Glutamatergic neuron (in vitro differentiated cells): Measurements from ENCODE around the gene C16orf74. TPM values are rescaled to one million over a fixed set of nuclear protein-coding genes. Genes with fewer than 3 reads are reported as not detected.

Source experiments
- DNase-seq: peaks from one replicate; pipeline ENCODE4 v3.0.0; 2022
- H3K27ac Mint-ChIP-seq: one replicate; pipeline ENCODE4 v1.8.0; 2020; ENCODE audit warnings: mild to moderate bottlenecking, mixed read lengths, inconsistent platforms; ENCODE audit not compliant: unreplicated experiment
- H3K27me3 Mint-ChIP-seq: one replicate; pipeline ENCODE4 v1.8.0; 2020; ENCODE audit warnings: mild to moderate bottlenecking, moderate library complexity, mixed read lengths, inconsistent platforms; ENCODE audit not compliant: unreplicated experiment
- H3K36me3 Mint-ChIP-seq: one replicate; pipeline ENCODE4 v1.8.0; 2020; ENCODE audit warnings: mild to moderate bottlenecking, mixed read lengths, inconsistent platforms; ENCODE audit not compliant: unreplicated experiment
- H3K4me1 Mint-ChIP-seq: one replicate; pipeline ENCODE4 v1.8.0; 2020; ENCODE audit warnings: mild to moderate bottlenecking, low read depth, mixed read lengths, inconsistent platforms; ENCODE audit not compliant: unreplicated experiment
- H3K4me3 Mint-ChIP-seq: one replicate; pipeline ENCODE4 v1.8.0; 2020; ENCODE audit warnings: mild to moderate bottlenecking, mixed read lengths, inconsistent platforms; ENCODE audit not compliant: unreplicated experiment
- H3K9me3 Mint-ChIP-seq: one replicate; pipeline ENCODE4 v1.8.0; 2020; ENCODE audit warnings: mild to moderate bottlenecking, moderate library complexity, mixed read lengths, inconsistent platforms; ENCODE audit not compliant: unreplicated experiment
- CTCF ChIP-seq: fragments of 200-600 bp; sonication (generic); IDR thresholded peaks from one replicate; pipeline ENCODE4 v1.5.0; 2021; ENCODE audit not compliant: partially characterized antibody, unreplicated experiment
- total RNA-seq: library from RNA; stranded (reverse); fragmentation: NEBNext Ultra II Directional; extraction: Animal tissue kit (Norgen Biotek cat#: 25700); gene quantifications from one replicate; pipeline ENCODE4 v1.2.1, GENCODE V29; 2021; ENCODE audit not compliant: unreplicated experiment

Gene C16orf74
- total RNA-seq, 1 donor from 2014 or later: 2.6 TPM

- Mint-ChIP-seq H3K9me3 (no peaks in the 10 kb centered on the region), H3K4me1 (no peaks in the 10 kb centered on the region), H3K36me3 (peaks cover 7% of the 10 kb centered on the region), H3K4me3 (no peak overlapping the region), H3K27me3 (peaks cover 3% of the 10 kb centered on the region), H3K27ac (no peak overlapping the region)
- no peak for DNase-seq
- TF ChIP-seq CTCF: no peak
Measured at GRCh38 chr16:85789773-85790172, 38.9 kb upstream of the C16orf74 start.

- no peaks in the 10 kb centered on the region for H3K4me1 Mint-ChIP-seq
- no peak overlapping the region for H3K4me3 Mint-ChIP-seq
- no peak for DNase-seq
- no peak for TF ChIP-seq CTCF
- H3K27me3 Mint-ChIP-seq: peaks cover 3% of the 10 kb centered on the region
- H3K9me3 Mint-ChIP-seq: no peaks in the 10 kb centered on the region
- H3K36me3 Mint-ChIP-seq: peaks cover 7% of the 10 kb centered on the region
- H3K27ac Mint-ChIP-seq: no peak overlapping the region
Measured at GRCh38 chr16:85788819-85789218, 37.9 kb upstream of the C16orf74 start.

- no peaks in the 10 kb centered on the region for H3K4me1 Mint-ChIP-seq
- no peak overlapping the region for H3K27ac Mint-ChIP-seq
- no peaks in the 10 kb centered on the region for H3K36me3 Mint-ChIP-seq
- TF ChIP-seq CTCF: no peak
- no peaks in the 10 kb centered on the region for H3K9me3 Mint-ChIP-seq
- peaks cover 6% of the 10 kb centered on the region for H3K27me3 Mint-ChIP-seq
- no peak for DNase-seq
- H3K4me3 Mint-ChIP-seq: no peak overlapping the region
Measured at GRCh38 chr16:85785927-85786326, 35.0 kb upstream of the C16orf74 start.

- H3K4me3 Mint-ChIP-seq: no peak overlapping the region
- H3K27me3 Mint-ChIP-seq: peaks cover 6% of the 10 kb centered on the region
- no peak for DNase-seq
- no peaks in the 10 kb centered on the region for H3K4me1 Mint-ChIP-seq
- no peak overlapping the region for H3K27ac Mint-ChIP-seq
- no peak for TF ChIP-seq CTCF
- H3K9me3 Mint-ChIP-seq: no peaks in the 10 kb centered on the region
- H3K36me3 Mint-ChIP-seq: no peaks in the 10 kb centered on the region
Measured at GRCh38 chr16:85784813-85785212, 33.9 kb upstream of the C16orf74 start.

GRCh38 chr16:85783441-85783840, 32.5 kb upstream of the C16orf74 start:
- Mint-ChIP-seq H3K27ac (no peak overlapping the region), H3K9me3 (no peaks in the 10 kb centered on the region), H3K36me3 (no peaks in the 10 kb centered on the region)

More at GRCh38 chr16:85783441-85783840, 32.5 kb upstream of the C16orf74 start:
- Mint-ChIP-seq H3K4me3 (no peak overlapping the region), H3K27me3 (peaks cover 6% of the 10 kb centered on the region), H3K4me1 (no peaks in the 10 kb centered on the region)
- TF ChIP-seq CTCF: no peak
- DNase-seq: no peak
